Hepatic stellate cell (primary cell): ENCODE measurements around the gene RAB28.

Source experiments
- DNase-seq: peaks from one replicate; pipeline ENCODE4 v3.0.0; 2011; ENCODE audit warnings: low spot score

Gene RAB28

GRCh38 chr4:13371048-13371447 is 113.1 kb downstream of the RAB28 start:
- DNase-seq, result no peak

- no peak for DNase-seq
These were observed 115.9 kb downstream of the RAB28 start for GRCh38 chr4:13368217-13368616.

GRCh38 chr4:13367691-13368090 is 116.4 kb downstream of the RAB28 start:
- DNase-seq, result no peak

- no peak for DNase-seq
These were observed 116.9 kb downstream of the RAB28 start for GRCh38 chr4:13367244-13367643.

- no peak for DNase-seq
These were observed 118.9 kb downstream of the RAB28 start for GRCh38 chr4:13365195-13365594.

- no peak for DNase-seq
These were observed 119.5 kb downstream of the RAB28 start for GRCh38 chr4:13364653-13365052.

- no peak for DNase-seq
These were observed 120.0 kb downstream of the RAB28 start for GRCh38 chr4:13364172-13364571.

- no peak for DNase-seq
These were observed 124.3 kb downstream of the RAB28 start for GRCh38 chr4:13359809-13360208.

GRCh38 chr4:13355111-13355880 is 128.8 kb downstream of the RAB28 start:
- no peak for DNase-seq

GRCh38 chr4:13349096-13349495 is 135.0 kb downstream of the RAB28 start:
- no peak for DNase-seq

- no peak for DNase-seq
These were observed 135.9 kb downstream of the RAB28 start for GRCh38 chr4:13348216-13348615.

GRCh38 chr4:13347517-13348125 is 136.5 kb downstream of the RAB28 start:
- no peak for DNase-seq

GRCh38 chr4:13344216-13344615 is 139.9 kb downstream of the RAB28 start:
- no peak for DNase-seq

- DNase-seq, result no peak
These were observed 143.5 kb downstream of the RAB28 start for GRCh38 chr4:13340672-13341071.

GRCh38 chr4:13331827-13332226 is 152.3 kb downstream of the RAB28 start:
- no peak for DNase-seq

- no peak for DNase-seq
These were observed 154.2 kb downstream of the RAB28 start for GRCh38 chr4:13329963-13330362.

GRCh38 chr4:13329340-13329850 is 154.7 kb downstream of the RAB28 start:
- DNase-seq, result no peak

GRCh38 chr4:13328591-13328990 is 155.5 kb downstream of the RAB28 start:
- DNase-seq, result no peak

GRCh38 chr4:13327991-13328390 is 156.1 kb downstream of the RAB28 start:
- no peak for DNase-seq

GRCh38 chr4:13325744-13326143 is 158.4 kb downstream of the RAB28 start:
- no peak for DNase-seq

- DNase-seq, result no peak
These were observed 160.2 kb downstream of the RAB28 start for GRCh38 chr4:13323921-13324320.

- DNase-seq, result peak; percentile 9
These were observed 161.4 kb downstream of the RAB28 start for GRCh38 chr4:13322681-13323101.
